ENCODE results near the gene EXOC6. TPM values are rescaled to one million over a fixed set of nuclear protein-coding genes. Genes with fewer than 3 reads are reported as not detected.

The EXOC6 gene
- total RNA-seq, 1 donor from 2014 or later, result 12.2 TPM

DNA sequence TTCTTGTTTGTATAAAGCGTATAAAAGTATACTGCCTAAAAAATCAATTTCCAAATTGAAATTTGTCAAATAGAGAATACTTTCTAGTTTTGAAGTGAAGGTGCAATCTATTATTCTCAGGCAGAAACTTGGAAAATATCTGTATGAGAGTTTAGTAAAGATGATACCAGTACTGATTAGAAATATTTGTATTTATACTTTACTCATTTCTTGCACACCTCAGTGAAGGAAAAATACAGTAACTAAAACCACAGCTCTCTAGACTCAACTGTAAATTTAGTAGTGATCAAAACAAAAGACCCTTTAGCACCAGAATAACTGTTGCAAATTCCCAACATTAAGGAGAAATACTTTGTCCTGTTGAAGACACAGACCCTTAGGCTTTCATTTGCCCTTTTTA is 140.9 kb downstream of the EXOC6 start:
- Histone ChIP-seq H3K4me3 (no peak overlapping the region), H3K27ac (no peak overlapping the region), H3K4me1 (no peaks in the 10 kb centered on the region), H3K9me3 (no peaks in the 10 kb centered on the region), H3K27me3 (no peaks in the 10 kb centered on the region), H3K36me3 (no peaks in the 10 kb centered on the region)
- intact Hi-C loops (cut with DNase I), result no loop called here
- no peak for DNase-seq (ENCODE audit: low spot score in 2 of 2)
- TF ChIP-seq, protein P1, sequence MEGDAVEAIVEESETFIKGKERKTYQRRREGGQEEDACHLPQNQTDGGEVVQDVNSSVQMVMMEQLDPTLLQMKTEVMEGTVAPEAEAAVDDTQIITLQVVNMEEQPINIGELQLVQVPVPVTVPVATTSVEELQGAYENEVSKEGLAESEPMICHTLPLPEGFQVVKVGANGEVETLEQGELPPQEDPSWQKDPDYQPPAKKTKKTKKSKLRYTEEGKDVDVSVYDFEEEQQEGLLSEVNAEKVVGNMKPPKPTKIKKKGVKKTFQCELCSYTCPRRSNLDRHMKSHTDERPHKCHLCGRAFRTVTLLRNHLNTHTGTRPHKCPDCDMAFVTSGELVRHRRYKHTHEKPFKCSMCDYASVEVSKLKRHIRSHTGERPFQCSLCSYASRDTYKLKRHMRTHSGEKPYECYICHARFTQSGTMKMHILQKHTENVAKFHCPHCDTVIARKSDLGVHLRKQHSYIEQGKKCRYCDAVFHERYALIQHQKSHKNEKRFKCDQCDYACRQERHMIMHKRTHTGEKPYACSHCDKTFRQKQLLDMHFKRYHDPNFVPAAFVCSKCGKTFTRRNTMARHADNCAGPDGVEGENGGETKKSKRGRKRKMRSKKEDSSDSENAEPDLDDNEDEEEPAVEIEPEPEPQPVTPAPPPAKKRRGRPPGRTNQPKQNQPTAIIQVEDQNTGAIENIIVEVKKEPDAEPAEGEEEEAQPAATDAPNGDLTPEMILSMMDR (IDR thresholded peaks at IDR 0.05), result no peak

GRCh38 chr10:92990615-92991014 is 142.3 kb downstream of the EXOC6 start:
- no peak for DNase-seq (ENCODE audit: low spot score in 2 of 2)
- no peaks in the 10 kb centered on the region for H3K27me3 ChIP-seq
- H3K9me3 ChIP-seq, result no peaks in the 10 kb centered on the region
- no peak overlapping the region for H3K27ac ChIP-seq
- intact Hi-C loops (cut with DNase I), result no loop called here
- H3K4me3 ChIP-seq, result no peak overlapping the region
- H3K36me3 ChIP-seq, result no peaks in the 10 kb centered on the region
- no peaks in the 10 kb centered on the region for H3K4me1 ChIP-seq
- TF ChIP-seq, protein P1 (IDR thresholded peaks at IDR 0.05), result no peak

DNA sequence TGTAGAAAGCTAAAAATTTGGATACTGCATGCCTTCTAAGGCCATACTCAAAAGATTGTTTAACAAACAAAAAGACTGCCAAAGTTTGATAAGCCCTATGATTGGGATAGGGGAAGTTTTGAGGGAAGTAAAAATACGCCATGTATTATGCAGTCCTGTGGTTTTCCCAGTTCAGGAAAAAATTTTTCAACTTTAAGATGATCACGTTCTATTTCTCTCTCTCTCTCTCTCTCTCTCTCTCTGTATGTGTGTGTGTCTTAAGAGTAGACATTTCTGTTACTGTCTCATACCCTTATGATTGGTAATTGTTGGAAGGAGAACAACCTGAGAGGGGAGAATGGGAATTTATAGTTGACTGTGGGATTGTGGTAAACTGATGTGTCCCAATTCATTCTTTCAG is 143.2 kb downstream of the EXOC6 start:
- H3K27ac ChIP-seq, result no peak overlapping the region
- H3K27me3 ChIP-seq, result no peaks in the 10 kb centered on the region
- DNase-seq (ENCODE audit: low spot score in 2 of 2), result no peak
- no peaks in the 10 kb centered on the region for H3K4me1 ChIP-seq
- intact Hi-C loops (cut with DNase I), result no loop called here
- TF ChIP-seq, protein P1 (IDR thresholded peaks at IDR 0.05), result no peak
- no peaks in the 10 kb centered on the region for H3K9me3 ChIP-seq
- no peaks in the 10 kb centered on the region for H3K36me3 ChIP-seq
- H3K4me3 ChIP-seq, result no peak overlapping the region

- TF ChIP-seq, protein P1 (IDR thresholded peaks at IDR 0.05), result no peak
- no peak for DNase-seq (ENCODE audit: low spot score in 2 of 2)
- no peaks in the 10 kb centered on the region for H3K27me3 ChIP-seq
- H3K27ac ChIP-seq, result no peak overlapping the region
- no peaks in the 10 kb centered on the region for H3K9me3 ChIP-seq
- no peaks in the 10 kb centered on the region for H3K36me3 ChIP-seq
- H3K4me3 ChIP-seq, result no peak overlapping the region
- intact Hi-C loops (cut with DNase I), result no loop called here
- peaks cover 0 to 15% of the 10 kb centered on the region in 2 donors for H3K4me1 ChIP-seq
Measured at GRCh38 chr10:92993699-92994272, 145.5 kb downstream of the EXOC6 start.

DNA sequence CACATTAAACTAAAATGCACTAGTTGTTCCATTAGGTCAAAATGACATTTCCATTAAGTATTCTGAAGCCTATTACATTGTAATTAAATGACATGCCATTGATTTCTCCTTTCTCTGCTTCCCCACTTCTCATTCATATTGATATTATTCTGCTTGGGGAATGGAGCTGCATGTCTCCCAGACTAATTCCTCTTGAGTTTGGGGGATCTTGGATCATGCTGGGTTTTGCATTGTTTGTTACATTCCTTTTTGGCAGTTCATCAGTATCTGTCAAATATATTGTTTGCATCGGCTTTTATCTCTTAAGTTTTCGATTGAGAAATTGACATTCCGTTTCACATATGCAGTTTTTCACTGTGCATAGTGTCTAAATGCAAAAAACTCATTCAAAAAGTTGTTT is 147.2 kb downstream of the EXOC6 start:
- no peak overlapping the region for H3K27ac ChIP-seq
- TF ChIP-seq, protein P1 (IDR thresholded peaks at IDR 0.05), result no peak
- H3K9me3 ChIP-seq, result no peaks in the 10 kb centered on the region
- DNase-seq (ENCODE audit: low spot score in 2 of 2), result no peak
- no peaks in the 10 kb centered on the region for H3K27me3 ChIP-seq
- H3K4me1 ChIP-seq, result peaks cover 0 to 15% of the 10 kb centered on the region in 2 donors
- intact Hi-C loops (cut with DNase I), result no loop called here
- H3K4me3 ChIP-seq, result no peak overlapping the region
- no peaks in the 10 kb centered on the region for H3K36me3 ChIP-seq

DNA sequence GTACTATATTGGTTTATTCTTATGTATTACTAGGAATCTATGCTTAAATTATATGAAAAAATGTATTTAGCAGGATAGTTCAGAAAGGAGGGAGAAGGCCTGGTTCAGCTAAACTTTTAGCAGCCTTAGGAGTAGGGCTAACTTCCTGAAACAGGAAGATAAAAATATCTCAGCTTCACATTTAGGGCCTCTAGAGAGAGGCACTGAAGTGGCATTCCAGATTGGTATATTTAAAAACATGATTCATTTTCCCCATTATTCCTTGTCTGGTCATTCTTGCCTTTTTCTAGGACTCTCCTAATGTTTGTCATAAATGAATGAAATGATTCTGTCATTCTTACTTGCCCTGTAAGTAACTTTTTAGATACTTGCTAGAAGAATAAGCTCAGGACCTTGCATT is 149.3 kb downstream of the EXOC6 start:
- Histone ChIP-seq H3K4me3 (no peak overlapping the region), H3K27ac (peak overlapping the region; percentile 48 to 60), H3K27me3 (no peaks in the 10 kb centered on the region), H3K4me1 (peaks cover 0 to 15% of the 10 kb centered on the region in 2 donors), H3K36me3 (no peaks in the 10 kb centered on the region), H3K9me3 (no peaks in the 10 kb centered on the region)
- intact Hi-C loops (cut with DNase I), result no loop called here
- TF ChIP-seq, protein P1 (IDR thresholded peaks at IDR 0.05), result no peak
- no peak for DNase-seq (ENCODE audit: low spot score in 2 of 2)
